ENCODE results near the gene AMH.
"Not testable (repeated sequence)": the region's sequence is repeated elsewhere in the genome, so short reads cannot be mapped to it uniquely, and the experiment has no call there.

AMH gene

DNA sequence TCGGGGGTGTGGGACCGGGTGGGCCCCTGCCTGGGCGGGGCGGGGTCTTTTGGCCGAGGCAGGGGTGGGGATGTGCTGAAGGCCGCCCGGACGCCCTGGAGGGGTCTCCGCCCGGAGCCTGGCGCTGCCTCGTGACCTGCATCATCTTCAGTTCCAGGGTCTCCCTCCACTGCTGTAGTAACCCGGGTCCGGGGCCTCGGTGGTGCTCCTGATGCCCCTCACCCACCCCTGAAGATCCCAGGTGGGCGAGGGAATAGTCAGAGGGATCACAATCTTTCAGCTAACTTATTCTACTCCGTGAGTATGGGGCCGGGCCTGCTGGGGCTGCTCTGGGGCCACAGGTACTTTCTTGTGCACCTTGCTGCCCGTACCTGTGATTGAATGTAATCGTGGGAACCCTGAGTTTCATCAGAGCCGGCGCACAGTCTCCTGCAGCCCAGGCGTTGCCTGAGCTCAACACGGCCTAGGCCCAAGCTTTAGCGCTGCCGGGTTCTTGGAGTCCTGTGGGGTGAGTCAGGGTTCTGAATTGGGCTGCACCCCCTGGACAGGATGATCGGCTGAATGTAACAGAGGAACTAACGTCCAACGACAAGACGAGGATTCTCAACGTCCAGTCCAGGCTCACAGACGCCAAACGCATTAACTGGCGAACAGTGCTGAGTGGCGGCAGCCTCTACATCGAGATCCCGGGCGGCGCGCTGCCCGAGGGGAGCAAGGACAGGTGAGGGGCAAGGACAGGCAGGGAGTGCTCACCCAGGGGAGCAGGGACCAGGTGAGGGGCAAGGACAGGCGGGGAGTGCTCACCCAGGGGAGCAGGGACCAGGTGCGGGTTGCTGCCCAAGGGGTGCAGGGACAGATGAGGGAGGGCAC is 22.3 kb downstream of the AMH start:
- peak; percentile 21 for DNase-seq

DNA sequence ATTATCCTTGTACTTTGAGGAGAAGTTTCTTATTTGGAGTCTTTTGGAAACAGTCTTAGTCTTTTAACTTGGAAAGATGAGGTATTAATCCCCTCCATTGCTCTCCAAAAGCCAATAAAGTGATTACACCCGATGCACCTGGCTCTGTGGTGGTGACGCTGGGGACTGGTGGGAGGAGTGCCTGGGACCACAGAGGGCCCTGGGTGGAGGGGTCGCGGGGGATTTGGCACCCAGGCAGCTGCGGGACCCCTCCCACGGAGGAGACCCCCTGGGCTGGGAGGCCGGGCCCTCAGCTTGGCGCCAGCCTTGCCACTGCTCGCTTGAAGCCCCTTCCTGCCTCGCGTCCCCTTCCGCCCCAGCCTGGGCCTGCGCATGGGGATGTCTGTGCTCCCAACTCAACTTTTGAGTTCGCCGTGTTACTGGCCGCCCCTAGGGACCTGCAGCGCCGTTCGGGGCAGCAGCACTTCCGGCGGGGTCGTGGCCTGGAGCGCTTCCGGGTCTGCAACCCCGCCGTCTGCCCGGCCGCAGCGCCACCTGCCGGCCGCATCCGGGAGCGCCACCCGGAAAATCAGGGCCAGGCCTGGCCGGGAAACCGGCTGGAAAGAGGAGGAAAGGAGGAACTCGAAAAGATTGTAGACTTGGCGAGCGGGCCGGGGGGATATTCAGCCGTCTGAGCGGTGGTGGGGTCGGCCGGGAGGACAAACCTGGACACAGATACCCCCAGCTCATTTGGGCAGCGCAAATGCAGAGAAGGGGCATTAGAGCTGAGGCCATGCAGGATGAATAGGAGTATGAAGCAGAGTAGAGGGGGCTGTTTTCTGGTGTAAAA is 24.4 kb downstream of the AMH start:
- DNase-seq = peak; percentile 74

DNA sequence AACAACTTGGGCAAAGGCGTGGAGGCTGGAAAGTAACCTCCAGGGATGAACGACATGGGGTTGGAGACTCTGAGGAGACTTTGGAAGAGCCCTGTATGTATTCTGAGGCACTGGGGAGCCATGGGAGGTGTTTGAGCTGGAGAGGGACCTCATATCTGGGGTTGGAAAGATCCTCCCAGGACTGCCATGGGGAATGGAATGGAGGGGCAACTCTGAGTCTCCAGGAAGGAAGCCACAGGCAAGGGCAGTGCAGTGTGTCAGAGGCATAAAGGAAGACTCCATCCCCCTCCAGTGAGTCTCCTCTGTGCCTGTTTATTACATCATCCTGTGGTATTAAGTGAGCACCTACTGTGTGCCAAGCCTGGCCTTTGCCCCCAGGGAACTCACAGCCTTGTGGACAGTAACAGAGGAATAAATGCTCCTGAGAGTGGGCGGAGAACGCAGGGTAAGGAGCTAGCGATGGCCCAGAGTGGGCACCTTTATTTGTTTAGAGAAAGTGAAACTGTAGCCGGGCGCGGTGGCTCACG is 25.1 kb downstream of the AMH start:
- no peak for DNase-seq

DNA sequence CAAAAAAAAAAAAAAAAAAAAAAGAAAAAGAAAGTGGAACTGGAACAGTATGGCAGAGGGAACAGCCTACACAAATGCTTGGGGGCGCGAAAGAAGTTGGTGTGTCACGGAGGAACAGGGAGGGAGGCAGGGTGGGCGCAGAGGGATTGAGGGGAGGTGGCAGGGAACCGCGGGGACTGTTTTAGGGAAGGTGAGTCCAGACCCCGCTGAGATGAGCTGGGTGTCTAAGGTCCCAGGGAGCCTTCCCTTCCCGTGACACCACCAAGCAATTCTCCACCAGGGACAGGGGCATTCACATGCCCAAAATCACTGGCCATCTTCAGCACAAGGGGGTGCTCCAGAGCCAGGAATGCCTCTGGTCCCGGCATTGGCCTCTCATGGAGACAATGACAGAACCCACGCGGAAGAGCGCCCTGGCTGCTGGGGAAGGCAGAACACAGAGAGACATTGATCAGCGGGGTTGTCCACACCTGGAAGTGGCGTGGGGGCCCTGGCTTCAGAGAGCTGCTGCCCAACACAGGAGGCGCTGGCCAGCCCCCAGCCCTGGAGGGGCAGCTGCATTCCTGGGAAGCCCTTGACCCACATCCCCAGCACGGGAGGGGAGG is 25.9 kb downstream of the AMH start:
- DNase-seq = peak; percentile 42

DNA sequence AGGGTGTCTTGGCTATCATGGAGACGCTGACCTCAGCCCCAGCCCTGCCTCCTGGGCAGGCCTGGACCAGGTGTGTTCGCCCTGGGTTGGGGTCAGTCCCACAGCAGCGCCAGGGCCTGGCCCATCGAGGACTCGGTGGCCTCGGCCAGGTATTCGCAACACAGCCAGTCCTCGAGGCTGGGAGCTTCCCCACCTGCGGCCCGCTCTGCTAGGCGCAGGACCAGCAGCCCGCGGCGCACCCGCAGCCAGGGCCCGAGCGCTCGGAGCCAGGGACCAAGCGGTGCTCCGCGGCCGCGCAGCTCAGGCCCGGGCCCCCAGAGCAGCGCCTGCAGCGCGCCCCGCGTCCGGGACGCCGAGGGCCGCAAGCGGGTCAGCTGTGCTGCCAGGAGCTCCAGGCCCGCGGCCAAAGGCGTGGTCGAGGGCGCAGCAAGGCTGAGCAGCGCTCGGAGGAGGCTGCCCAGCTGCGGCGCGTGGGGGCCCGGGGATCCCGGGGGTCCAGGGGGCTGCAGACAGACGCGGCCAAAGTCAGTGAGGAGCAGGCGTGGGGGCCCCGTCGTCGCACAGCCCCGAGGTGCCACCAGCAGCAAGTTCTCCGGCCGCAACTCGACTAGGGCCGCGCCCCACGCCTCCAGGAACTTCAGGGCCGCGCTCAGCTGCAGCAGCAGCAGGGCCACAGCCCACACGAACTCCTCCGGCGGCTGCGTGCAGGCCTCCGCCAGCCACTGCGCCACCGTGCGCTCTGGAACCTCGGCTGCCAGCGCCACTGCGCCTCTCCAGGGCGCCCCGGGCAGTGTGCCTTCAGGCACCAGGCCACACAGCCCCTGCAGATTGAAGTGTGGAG is 26.7 kb downstream of the AMH start:
- DNase-seq = no peak

DNA sequence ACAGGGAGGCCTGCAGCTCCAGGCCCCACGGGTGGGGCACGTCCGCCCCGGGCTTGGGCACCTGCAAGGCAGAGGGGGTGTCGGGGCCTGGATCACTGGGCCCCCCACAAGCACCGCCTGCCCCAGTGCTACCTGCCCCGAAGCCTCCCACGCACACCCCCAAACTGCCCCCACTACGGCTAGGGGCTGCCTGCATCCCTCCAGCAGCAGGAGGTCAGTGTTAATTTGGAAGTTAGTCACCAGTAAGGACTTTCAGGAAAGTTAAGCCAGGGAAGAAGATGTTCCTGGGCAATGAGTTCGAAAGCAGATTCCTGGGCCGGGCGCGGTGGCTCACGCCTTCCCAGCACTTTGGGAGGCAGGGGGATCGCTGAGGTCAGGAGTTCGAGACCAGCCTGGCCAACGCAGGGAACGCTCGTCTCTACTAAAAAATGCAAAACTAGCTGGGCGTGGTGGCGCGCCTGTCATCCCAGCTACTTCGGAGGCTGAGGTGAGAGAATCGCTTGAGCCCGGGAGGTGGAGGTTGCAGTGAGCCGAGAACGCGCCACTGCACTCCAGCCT is 27.4 kb downstream of the AMH start:
- DNase-seq = no peak

DNA sequence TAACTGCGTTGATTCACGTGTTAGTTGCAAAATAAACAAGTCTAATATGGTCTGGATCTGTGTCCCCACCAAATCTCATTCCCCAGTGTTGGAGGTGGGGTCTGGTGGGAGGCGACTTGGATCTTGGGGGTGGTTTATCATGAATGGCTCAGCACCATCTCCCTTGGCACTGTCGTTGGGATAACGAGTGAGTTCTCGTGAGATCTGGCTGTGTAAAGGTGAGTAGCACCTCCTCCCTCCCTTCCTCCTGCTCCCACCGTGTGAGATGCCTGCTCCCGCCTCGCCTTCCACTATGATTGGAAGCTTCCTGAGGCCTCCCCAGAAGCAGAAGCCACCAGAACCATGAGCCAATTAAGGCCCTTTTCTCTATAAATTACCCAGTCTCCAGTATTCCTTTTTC is 28.0 kb downstream of the AMH start:
- DNase-seq = no peak

DNA sequence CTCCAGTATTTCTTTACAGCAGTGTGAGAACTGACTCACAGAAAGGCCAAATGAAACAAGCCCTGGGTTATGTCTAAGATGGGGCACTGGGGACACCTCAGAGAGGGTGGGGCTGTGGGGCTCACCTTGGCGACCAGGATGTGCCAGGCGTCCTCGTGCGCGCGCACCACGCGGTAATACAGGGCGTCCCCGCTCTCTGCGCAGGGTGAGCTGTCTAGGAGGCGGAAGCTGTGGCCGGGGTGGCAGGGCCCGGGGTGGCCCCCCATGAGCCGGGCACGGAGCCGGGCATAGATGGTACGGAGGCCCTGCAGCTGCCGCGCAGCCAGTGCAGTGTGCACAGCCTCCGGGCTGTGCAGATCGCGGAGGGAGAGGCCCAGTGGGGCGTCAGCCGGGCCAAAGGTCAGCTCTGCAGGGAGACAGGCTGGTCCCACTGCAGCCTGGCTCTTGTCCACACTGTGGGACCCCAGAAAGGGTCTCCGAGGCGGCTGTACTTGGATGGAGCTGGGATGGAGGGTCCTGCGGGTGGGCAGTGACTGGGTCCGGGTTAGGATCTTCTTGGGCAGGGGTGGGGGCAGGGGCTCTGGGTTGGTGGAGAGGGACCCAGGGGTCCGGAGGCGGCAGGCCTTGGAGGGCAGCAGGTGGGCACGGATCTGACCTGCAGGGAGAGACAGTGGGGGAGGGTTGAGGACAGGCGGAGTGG is 29.5 kb downstream of the AMH start:
- no peak for DNase-seq

DNA sequence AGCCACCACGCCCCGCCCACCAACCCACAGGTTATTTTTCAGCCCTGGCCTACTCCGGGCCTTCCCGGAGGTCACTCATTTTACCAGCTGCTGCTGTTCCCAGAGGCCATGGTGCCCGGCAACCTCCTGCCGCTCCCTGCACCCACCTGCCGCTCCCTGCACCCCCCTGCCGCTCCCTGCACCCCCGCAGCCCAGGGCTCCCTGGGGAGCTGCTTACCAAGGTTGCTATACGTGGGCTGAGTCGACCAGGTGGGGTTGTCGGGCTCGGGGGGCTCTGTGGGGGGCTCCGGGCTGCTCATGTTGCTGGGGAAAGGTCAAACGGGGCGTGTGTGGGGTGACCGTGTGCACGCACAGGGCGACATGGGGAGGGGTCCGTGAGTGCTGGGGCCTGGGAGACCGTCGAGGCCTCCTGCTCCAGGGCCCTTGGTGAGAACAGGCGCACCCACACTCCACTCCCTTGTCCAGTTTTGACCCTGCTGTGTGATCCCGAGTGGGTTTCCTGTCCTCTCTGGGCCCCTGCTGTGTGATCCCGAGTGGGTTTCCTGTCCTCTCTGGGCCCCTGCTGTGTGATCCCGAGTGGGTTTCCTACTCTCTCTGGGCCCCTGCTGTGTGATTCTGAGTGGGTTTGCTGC is 31.6 kb downstream of the AMH start:
- no peak for DNase-seq

DNA sequence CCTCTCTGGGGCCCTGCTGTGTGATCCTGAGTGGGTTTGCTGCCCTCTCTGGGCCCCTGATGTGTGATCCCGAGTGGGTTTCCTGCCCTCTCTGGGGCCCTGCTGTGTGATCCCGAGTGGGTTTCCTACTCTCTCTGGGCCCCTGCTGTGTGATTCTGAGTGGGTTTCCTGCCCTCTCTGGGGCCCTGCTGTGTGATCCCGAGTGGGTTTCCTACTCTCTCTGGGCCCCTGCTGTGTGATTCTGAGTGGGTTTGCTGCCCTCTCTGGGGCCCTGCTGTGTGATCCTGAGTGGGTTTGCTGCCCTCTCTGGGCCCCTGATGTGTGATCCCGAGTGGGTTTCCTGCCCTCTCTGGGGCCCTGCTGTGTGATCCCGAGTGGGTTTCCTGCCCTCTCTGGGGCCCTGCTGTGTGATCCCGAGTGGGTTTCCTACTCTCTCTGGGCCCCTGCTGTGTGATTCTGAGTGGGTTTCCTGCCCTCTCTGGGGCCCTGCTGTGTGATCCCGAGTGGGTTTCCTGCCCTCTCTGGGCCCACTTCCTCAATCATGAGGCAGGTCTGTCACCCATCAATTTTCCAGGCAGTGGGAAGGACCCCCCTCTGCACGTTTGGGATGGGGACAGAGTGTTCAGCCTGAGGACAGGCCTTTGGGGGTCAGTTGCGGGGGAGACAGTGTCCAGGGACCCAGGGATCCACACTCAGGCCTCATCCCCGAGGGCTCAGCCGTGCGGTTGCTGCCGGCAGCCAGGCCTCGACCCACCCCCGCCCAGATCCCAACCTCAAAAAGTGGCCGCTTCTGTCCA is 32.3 kb downstream of the AMH start:
- not testable (repeated sequence) for DNase-seq

DNA sequence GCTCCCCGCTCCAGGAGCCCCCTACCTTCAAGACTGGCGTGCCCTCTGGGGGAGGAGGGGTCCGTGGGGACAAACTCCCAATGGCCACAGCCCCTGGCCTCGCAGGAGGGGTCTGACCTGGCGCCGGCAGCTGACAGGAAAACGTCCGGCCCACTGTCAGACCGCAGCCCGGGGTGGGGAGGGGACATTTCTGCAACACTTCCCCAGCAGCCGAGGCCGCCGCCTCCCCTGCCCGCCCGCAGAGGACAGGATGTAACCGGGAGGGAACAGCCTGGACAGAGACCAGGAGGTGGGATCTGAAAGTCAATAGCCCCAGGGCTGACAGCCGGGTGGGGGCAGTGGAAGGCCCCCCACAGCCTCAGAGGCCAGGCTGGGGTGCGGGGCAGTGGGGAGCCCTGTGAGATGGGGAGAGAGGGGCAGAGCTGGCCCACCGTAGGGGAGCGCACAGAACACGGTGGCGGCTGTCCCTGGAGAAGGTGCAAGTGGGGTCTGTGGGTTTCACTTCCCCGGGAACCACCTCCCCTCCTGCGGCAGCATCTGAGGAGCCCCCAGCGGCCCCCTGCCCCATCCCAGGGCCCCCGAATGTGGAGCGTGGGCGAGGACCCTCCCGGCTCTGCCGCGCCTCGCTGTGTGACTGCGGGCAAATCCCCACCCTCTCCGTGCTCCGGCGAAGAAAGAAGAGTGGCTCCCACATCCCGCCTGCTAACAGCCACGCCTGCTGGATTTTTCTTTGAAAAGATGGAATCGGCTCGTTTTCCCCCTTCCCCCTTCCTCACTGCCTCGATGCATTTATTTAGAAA is 33.1 kb downstream of the AMH start, which contains the start of gene PEAK3:
TSS of gene PEAK3 (minus strand) at position 114 of the 800 bp plus-strand sequence. CDS start 1,244 bp downstream, outside the sequence.
- DNase-seq = peak; percentile 49

DNA sequence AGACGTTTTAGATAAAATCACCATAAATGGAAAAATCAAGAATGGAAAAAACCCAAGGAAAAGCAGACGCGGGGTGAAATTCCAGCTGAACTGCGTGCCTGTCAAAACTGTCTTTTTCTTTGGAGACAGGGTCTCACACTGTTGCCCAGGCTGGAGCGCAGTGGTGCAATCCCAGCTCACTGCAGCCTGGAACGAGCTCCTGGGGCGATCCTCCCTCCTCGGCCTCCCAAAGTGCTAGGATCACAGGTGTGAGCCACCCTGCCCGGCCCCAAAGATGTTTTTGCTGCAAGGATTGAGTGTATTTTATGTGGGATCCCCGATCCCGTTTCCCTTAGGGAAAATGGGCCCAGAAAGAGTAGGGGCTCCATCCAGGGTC is 33.7 kb downstream of the AMH start:
- DNase-seq = no peak

DNA sequence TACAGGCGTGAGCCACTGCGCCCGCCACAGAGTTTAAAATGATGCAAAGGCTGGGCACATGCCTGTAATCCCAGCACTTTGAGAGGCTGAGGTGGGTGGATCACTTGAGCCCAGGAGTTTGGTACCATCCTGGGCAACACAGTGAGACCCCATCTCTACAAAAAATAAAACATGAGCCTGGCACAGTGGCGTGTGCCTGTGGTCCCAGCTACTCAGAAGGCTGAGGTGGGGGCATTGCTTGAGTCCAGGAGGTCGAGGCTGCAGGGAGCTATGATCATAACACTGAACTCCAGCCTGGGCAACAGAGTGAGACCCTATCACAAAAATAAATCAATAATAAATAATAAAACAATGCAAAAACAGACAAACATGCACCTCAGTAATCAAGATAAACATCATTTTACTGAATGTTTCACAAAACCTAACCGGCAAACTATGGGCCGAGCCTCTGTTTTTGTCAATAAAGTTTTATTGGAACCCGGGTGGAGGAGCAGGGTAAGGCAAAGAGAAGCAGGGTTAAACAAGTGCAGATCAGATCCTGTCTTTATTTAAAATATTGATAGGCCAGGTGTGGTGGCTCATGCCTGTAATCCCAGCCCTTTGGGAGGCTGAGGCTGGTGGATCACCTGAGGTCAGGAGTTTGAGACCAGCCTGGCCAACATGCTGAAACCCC is 34.8 kb downstream of the AMH start:
- DNase-seq = no peak

DNA sequence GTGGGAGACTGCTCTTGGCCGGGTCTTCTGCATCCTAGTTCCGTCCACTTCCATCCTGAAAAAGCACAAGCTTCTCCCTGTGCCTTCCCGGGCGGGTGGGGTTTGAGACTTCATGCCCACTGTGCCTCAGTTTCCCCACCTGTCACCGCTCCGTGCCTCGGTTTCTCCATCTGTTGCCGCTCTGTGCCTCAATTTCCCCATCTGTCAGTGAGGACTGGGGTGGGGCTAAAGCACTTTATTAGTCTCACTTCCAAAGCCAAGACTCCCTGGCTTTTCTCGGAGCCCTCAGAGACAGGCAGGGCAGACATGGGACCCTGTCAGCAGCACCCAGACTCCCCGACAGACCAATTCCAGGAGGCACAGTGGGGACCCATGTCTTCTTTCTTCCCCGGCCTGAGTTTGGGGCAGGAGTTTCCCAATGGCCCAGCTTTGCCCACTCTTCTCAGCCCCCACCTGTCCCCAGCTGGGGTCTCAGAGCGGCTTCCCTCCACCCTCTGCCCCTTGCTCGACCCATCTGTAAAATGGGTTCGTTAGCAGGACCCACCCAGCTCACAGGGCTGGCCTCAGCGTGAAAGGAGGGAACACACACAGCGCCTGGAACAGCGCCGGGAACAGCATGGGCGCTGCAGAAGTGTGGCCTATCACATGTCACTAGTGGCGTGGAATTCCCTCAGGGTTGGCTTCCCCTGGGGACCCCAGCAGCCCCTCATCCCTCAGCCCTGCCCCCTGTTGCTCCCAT is 37.4 kb downstream of the AMH start:
- DNase-seq = no peak

DNA sequence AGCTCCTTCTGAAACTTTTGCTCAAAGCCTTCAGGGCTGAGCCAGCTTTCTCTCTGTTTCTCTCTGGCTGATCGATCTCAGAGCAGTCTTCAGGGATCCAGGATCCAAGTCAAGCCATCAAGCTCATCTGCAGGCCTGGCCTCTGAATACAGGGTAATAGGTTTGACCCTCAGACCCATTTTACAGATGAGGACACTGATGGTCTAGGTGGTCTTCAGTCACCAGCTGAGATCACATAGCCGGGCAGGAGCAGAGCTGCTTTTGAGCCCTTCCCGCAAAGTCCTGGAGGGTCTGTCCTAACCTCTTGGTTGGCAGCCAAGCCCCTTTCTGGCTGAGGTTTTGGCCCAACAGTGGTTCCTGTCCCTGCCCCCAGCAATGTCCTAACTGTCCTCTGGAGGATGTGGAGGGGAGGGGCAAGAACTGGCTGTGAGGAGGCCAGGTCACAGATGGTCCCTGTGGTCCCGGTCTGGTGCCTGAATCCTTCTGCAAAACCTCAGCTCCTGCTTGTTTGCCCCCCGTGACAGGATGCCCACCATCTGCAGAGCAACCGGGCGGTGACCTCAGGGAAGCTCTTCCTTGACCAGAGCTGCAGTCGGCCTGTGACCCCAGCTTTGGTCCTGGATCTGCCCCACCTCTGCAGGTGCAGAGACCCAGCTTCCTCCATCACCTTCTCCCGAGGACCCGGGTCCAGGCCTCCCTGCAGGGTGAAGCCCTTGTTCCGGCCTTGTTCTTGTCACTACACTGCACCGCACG is 38.6 kb downstream of the AMH start:
- no peak for DNase-seq

DNA sequence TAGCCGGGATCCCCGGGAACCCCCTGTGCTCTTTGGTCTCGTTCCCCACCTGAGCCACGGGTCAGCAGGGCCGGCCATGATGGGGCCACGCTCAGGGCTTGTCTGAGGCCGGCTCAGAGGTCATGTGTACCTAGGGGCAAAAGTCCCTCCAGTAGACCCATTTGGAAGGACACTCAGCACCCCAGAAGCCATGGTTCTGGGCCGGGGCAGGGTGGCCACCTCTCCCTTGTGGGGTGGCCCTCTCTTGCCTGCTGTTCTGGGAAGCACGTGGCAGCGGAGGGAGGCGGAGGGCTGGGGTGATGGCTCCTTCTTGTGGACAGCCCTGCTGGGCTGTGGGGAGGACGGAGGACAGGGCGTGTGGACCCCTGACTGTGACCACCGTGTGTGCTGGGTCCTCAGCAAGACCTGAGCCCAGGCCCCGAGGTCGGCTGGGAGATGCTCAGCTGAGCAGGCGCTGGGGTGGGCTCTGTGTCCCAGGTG is 39.3 kb downstream of the AMH start:
- DNase-seq = no peak

All from activated gamma-delta T cell treated with Interleukin-2 at 50 U/mL for 16 hours (primary cell).